GM21529 (cell line): ENCODE results near the gene ARHGEF6.
A peak's percentile ranks its signal among the peaks of the same experiment; 100 is the strongest.

Experiments used
- ATAC-seq: cut with Tn5 transposase; IDR thresholded peaks from one replicate; pipeline ENCODE4 v1.9.1; 2021; ENCODE audit not compliant: unreplicated experiment

ARHGEF6 gene

GRCh38 chrX:136652822-136653723, 127.7 kb downstream of the ARHGEF6 start:
- ATAC-seq, result no peak

DNA sequence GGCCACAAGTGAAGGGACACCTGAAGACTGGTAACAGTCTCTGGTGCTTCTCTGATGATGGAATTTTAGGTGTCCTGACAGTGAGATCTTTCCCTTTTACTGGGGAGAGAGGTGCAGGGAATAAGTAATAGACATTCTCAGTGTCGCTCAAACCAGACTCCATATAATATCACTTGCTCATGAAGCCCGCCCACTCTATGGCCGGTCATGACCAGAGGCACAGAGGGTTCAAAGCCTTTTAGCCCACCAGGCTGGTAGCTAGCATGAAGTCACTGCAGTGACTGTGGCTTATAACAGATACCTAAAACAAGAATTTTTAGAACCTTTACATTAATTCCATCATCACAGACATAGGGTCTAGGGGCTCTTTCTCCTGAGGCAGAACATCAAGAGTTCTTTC, 129.9 kb downstream of the ARHGEF6 start:
- ATAC-seq, result no peak

GRCh38 chrX:136647677-136648360, 132.9 kb downstream of the ARHGEF6 start, which contains the start of gene CD40LG:
TSS of gene CD40LG (plus strand) at chrX:136648158. CDS start at chrX:136648249, 91 bp downstream.
- no peak for ATAC-seq

GRCh38 chrX:136646602-136647239, 134.0 kb downstream of the ARHGEF6 start:
- ATAC-seq, result no peak

DNA sequence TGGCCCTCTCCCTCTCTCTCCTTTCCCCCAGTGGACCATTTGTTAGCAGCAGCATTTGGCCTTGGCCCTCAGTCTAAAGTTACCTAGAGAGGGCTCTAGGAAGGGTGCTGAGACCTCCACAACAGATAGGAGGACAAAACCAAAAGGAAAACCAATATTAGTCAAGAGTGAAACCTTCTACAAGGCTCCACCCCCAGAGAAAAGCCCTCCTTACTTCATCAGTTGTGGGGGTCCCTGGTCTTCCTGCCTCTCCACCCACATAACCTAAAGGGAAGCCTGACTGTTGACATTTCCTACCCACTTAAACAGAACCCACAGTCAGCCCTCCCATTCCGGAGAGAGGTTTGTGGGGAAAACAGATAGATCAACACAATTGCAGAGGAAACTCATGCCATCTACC, 137.5 kb downstream of the ARHGEF6 start:
- ATAC-seq, result no peak

- ATAC-seq, result no peak
Observed at GRCh38 chrX:136639506-136640176, 141.1 kb downstream of the ARHGEF6 start.

- ATAC-seq, result no peak
Observed at GRCh38 chrX:136636121-136636520, 144.6 kb downstream of the ARHGEF6 start.

DNA sequence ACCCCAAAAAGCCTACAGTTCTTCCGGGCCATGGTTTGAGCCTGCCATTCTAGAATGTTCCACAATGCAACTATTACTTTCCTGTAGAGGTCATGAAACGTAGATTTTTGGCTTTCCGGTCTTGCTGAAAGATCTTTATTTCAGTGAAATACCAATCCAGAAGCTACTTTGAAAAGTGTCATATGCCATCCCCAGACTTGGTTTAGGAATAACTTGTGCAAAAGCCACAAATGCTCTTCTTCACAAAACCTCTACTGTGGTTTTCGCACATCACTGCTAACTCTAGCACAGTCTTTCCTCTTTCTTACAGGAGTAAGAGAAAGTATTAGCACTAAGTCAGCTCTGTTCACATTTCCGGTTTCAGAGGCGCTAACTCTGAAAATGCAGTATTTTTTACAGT, 145.5 kb downstream of the ARHGEF6 start:
- peak; percentile 74 for ATAC-seq

DNA sequence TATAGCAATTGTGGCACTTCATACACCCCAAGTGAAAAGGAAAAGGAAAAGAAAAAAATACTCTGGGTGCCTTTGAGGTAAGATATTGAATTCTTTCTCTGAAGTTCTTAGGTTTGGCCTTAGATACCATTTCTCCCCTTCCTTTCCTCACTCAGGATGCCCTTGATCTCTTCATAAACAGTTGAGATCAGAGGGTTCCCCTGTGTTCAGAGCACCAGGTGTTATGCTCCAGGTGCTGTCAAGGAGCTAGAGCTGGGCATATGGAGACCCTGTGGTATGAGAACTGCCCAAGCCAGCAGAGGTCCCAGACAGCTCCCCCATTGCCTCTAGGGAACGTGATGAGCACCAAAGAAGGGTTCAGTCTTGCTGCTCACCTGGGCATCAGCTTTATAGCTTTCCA, 149.9 kb downstream of the ARHGEF6 start:
- no peak for ATAC-seq

- no peak for ATAC-seq
Observed at GRCh38 chrX:136629084-136629750, 151.5 kb downstream of the ARHGEF6 start.

GRCh38 chrX:136627409-136627808, 153.3 kb downstream of the ARHGEF6 start:
- no peak for ATAC-seq

GRCh38 chrX:136626891-136627290, 153.8 kb downstream of the ARHGEF6 start:
- no peak for ATAC-seq

GRCh38 chrX:136626237-136626636, 154.5 kb downstream of the ARHGEF6 start:
- ATAC-seq, result peak; percentile 61

DNA sequence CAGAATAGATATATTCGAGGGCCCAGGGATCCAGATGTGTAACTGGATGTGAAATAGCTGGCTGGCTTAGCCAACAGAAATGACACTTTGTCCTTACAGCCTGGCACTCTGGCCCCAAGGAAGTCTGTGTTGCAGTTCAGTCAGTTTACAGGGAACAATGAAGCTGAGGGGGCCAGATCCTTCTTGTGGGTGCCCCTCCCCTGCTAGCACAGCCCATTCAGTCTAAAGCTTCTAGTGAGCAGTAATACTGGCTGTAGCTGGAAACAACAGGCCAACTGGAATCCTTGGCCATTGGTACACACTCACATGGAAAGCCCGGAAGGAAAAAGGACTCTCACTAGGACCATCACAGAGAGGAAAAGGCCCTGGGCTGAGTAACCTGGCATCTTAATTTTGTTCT, 155.5 kb downstream of the ARHGEF6 start:
- no peak for ATAC-seq

DNA sequence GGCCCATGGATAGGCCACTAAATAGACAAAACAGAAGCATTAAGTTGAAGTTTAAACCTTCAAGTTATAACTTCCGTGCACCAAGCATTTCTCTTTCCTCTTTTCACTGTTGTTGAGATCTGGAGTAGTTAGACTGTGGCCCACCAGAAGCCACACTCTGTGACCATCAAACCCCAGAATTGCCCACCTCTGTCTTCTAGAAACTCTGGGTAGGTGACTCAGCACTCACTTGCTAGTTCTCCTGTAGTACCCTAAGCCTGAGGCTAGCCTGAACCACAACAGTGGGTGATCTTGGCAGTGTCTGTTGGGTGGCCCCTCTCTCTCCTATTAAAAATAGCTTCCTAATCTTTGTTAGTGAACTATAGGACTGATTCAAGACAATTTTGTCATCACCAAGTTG, 157.3 kb downstream of the ARHGEF6 start:
- ATAC-seq, result no peak

DNA sequence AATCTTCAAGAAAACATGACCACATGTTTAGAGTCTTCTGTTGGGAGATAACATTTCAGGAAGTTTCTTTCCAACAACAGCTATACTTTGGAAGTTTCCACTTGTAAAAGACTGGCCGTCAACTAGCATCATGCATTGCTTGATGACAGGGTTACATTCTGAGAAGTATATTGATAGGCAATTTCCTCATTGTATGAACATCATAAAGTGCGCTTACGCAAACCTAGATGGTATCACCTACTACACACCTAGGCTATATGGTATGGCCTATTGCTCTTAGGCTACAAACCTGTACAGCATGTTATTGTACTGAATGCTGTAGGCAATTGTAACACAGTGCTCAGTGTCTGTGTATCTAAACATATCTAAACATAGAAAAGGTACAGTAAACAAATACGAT, 158.2 kb downstream of the ARHGEF6 start:
- ATAC-seq, result no peak

GRCh38 chrX:136620780-136621179, 160.0 kb downstream of the ARHGEF6 start:
- no peak for ATAC-seq

DNA sequence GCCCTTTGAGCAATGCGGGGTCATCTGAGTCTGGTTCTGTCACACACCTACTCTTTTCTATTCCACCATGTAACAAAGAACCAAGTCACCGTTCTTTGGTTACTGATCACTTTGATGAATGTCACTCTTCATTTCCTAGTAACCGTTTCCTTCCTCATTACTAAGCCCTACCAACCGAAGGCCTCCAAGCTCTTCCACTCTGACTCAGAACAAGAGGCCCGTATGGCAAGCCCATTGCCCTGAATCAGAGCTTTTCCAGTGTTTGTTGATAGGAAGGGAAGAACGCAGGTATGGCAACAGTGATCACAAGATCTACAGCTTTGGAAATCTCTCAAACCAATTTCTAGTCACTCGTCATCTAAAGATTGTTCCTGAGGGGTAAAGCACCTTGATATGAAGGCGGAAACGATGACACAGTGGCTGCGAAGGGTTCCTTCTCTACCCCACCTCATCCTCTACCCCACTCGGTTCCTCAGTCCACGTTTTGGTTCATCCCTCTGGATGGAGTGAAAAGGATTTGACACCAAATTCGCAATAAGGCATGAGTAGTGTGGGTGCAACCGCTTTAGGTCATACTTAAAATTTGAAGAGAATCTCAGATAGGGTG, 160.7 kb downstream of the ARHGEF6 start:
- no peak for ATAC-seq

- ATAC-seq, result peak; percentile 90
Observed at GRCh38 chrX:136616987-136617685, 163.6 kb downstream of the ARHGEF6 start.
